HG02840 (cell line): ENCODE measurements around the gene MAP2K2.
"Not testable (repeated sequence)": the region's sequence is repeated elsewhere in the genome, so short reads cannot be mapped to it uniquely, and the experiment has no call there.

Source experiments
- ATAC-seq: cut with Tn5 transposase; IDR thresholded peaks from one replicate; pipeline ENCODE4 v1.9.1; 2021; ENCODE audit warnings: mild to moderate bottlenecking, moderate library complexity, moderate number of reproducible peaks; ENCODE audit not compliant: unreplicated experiment, low FRiP score

The MAP2K2 gene

GRCh38 chr19:4123615-4124568 is at the start of gene MAP2K2:
TSS of gene MAP2K2 (minus strand) at chr19:4124122. CDS start at chr19:4123875, 247 bp downstream.
- ATAC-seq: peak; percentile 84

GRCh38 chr19:4172861-4173473 is 49.0 kb upstream of the MAP2K2 start:
- no peak for ATAC-seq

- no peak for ATAC-seq
Observed at GRCh38 chr19:4171676-4172075, 47.8 kb upstream of the MAP2K2 start.

- ATAC-seq: no peak
Observed at GRCh38 chr19:4164262-4164661, 40.3 kb upstream of the MAP2K2 start.

GRCh38 chr19:4161415-4162077 is 37.6 kb upstream of the MAP2K2 start:
- no peak for ATAC-seq

GRCh38 chr19:4157971-4158370 is 34.0 kb upstream of the MAP2K2 start:
- ATAC-seq: not testable (repeated sequence)

GRCh38 chr19:4157164-4157563 is 33.2 kb upstream of the MAP2K2 start:
- ATAC-seq: no peak

- no peak for ATAC-seq
Observed at GRCh38 chr19:4154571-4155312, 30.8 kb upstream of the MAP2K2 start.

GRCh38 chr19:4152241-4152998 is 28.5 kb upstream of the MAP2K2 start:
- no peak for ATAC-seq

- no peak for ATAC-seq
Observed at GRCh38 chr19:4151623-4152022, 27.7 kb upstream of the MAP2K2 start.

- no peak for ATAC-seq
Observed at GRCh38 chr19:4149518-4150288, 25.8 kb upstream of the MAP2K2 start.

- no peak for ATAC-seq
Observed at GRCh38 chr19:4144666-4145249, 20.8 kb upstream of the MAP2K2 start.

- ATAC-seq: not testable (repeated sequence)
Observed at GRCh38 chr19:4142916-4143315, 19.0 kb upstream of the MAP2K2 start.

GRCh38 chr19:4140237-4140711 is 16.4 kb upstream of the MAP2K2 start:
- no peak for ATAC-seq

- no peak for ATAC-seq
Observed at GRCh38 chr19:4139614-4140236, 15.8 kb upstream of the MAP2K2 start.

- no peak for ATAC-seq
Observed at GRCh38 chr19:4138445-4138844, 14.5 kb upstream of the MAP2K2 start.

- ATAC-seq: no peak
Observed at GRCh38 chr19:4136680-4137088, 12.8 kb upstream of the MAP2K2 start.

- ATAC-seq: not testable (repeated sequence)
Observed at GRCh38 chr19:4135386-4135785, 11.5 kb upstream of the MAP2K2 start.
